ENCODE results near the gene AUH.

DNA sequence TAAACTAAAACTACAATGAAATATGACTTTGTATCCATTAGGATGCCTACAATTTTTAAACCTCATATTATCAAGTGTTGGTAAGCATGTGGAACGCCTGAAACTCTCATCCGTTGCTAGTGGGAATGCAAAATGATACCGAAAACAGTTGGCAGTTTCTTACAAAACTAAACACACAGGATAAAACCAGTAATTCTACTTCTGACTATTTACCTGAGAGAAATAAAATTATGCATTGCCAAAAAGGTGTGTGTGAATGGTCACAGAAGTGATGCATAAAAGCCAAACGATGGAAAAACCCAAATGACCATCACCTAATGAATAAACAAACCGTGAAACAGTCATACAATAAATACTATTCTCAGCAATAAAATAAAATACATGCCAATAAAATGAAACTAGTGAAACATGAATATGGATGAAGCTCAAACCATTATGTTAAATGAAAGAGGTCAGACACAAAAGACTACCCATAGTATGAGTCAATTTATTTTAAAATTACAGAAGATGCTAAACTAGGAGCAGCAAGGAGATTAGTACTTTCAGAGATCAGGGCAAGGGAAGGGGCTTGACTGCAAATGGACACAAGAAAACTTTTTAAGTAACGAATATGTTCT, 13.4 kb downstream of the AUH start:
- TF ChIP-seq POLR2A (IDR thresholded peaks at IDR 0.05): no peak
- TF ChIP-seq, protein P1, sequence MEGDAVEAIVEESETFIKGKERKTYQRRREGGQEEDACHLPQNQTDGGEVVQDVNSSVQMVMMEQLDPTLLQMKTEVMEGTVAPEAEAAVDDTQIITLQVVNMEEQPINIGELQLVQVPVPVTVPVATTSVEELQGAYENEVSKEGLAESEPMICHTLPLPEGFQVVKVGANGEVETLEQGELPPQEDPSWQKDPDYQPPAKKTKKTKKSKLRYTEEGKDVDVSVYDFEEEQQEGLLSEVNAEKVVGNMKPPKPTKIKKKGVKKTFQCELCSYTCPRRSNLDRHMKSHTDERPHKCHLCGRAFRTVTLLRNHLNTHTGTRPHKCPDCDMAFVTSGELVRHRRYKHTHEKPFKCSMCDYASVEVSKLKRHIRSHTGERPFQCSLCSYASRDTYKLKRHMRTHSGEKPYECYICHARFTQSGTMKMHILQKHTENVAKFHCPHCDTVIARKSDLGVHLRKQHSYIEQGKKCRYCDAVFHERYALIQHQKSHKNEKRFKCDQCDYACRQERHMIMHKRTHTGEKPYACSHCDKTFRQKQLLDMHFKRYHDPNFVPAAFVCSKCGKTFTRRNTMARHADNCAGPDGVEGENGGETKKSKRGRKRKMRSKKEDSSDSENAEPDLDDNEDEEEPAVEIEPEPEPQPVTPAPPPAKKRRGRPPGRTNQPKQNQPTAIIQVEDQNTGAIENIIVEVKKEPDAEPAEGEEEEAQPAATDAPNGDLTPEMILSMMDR (IDR thresholded peaks at IDR 0.05 in 4 of 5, conservative IDR thresholded peaks at IDR 0.05 in 1 of 5): no peak
